Panc1 (cell line): ENCODE results near the gene MTG1. TPM values are rescaled to one million over a fixed set of nuclear protein-coding genes. Genes with fewer than 3 reads are reported as not detected.

Experiments
- ATAC-seq: fragments of 200-7000 bp; cut with Tn5 transposase; 2 replicates; pipeline ENCODE4 v1.9.1; 2020; ENCODE audit warnings: mild to moderate bottlenecking, moderate library complexity
- BruUV-seq: library from RNA; stranded (reverse); fragments of 400-500 nt; replicated peaks from 2 replicates; lab custom pipeline; 2021; lab: Mats Ljungman, UMichigan
- CTCF ChIA-PET: fragments of 300-600 bp; sonication (Branson Sonifier 250); formaldehyde crosslinking; loops from one replicate; lab custom pipeline; 2022; ENCODE audit warnings: antibody characterized with exemption; lab: Charles Lee
- POLR2A ChIA-PET: fragments of 300-600 bp; sonication (Branson Sonifier 250); formaldehyde crosslinking; loops from one replicate; lab custom pipeline; 2022; ENCODE audit warnings: antibody characterized with exemption; lab: Charles Lee
- DNase-seq: peaks from one replicate; pipeline ENCODE4 v3.0.0-alpha.2; 2010; ENCODE audit warnings: low read depth, low spot score
- H3K27ac ChIP-seq: 2 replicates; pipeline ENCODE4 v1.5.1; 2011; ENCODE audit warnings: mild to moderate bottlenecking, low read length, inconsistent platforms
- H3K27me3 ChIP-seq: fragments of 200-500 bp; sonication (Bioruptor generic); 2 replicates; pipeline ENCODE4 v1.6.0; 2014; ENCODE audit warnings: low read length, inconsistent platforms; ENCODE audit not compliant: control insufficient read depth, insufficient read depth
- H3K36me3 ChIP-seq: fragments of 200-500 bp; sonication (Bioruptor generic); 2 replicates; pipeline ENCODE4 v1.5.1; 2014; ENCODE audit warnings: inconsistent platforms, mild to moderate bottlenecking, low read length, moderate library complexity; ENCODE audit not compliant: control insufficient read depth, insufficient read depth
- H3K4me1 ChIP-seq: 2 replicates; pipeline ENCODE4 v1.5.1; 2011; ENCODE audit warnings: inconsistent platforms, mild to moderate bottlenecking, low read length, moderate library complexity; ENCODE audit not compliant: control insufficient read depth, insufficient read depth
- H3K4me3 ChIP-seq, 2 experiments: 2 replicates each; pipeline ENCODE4 v1.5.1; 2011 to 2012; ENCODE audit warnings: low read depth in 2 of 2, low read length in 2 of 2, mild to moderate bottlenecking in 2 of 2, inconsistent platforms in 1 of 2, moderate library complexity in 1 of 2
- H3K9me3 ChIP-seq: fragments of 200-500 bp; sonication (Bioruptor generic); 2 replicates; pipeline ENCODE4 v1.5.1; 2014; ENCODE audit warnings: low read depth, mild to moderate bottlenecking, inconsistent platforms, low read length, moderate library complexity; ENCODE audit not compliant: control insufficient read depth, insufficient read depth
- POLR2AphosphoS5 ChIP-seq: IDR thresholded peaks from 2 replicates; pipeline ENCODE4 v1.6.1; 2012; ENCODE audit warnings: mild to moderate bottlenecking, low read depth, low read length, moderate library complexity
- SIN3A ChIP-seq: IDR thresholded peaks from 2 replicates; pipeline ENCODE4 v1.6.1; 2012; ENCODE audit warnings: low read depth, mild to moderate bottlenecking, low read length, moderate library complexity, borderline replicate concordance; ENCODE audit not compliant: insufficient read depth
- TCF7L2 ChIP-seq: IDR thresholded peaks from 2 replicates; pipeline ENCODE4 v1.6.1; 2011; ENCODE audit warnings: mild to moderate bottlenecking, low read depth, low read length, inconsistent platforms
- in situ Hi-C: cut with HindIII; loops from 2 replicates; pipeline ENCODE4 v1.10.0; 2016; ENCODE audit warnings: low sequenced_read_pairs, low pct_unique_long_range_greater_than_20kb
- intact Hi-C: fragments of 100-400 bp; cut with micrococcal nuclease; formaldehyde crosslinking; loops from one replicate; pipeline ENCODE4 v1.10.0; 2022; ENCODE audit not compliant: unreplicated experiment
- total RNA-seq: library from RNA; stranded (reverse); gene quantifications from one replicate; pipeline ENCODE4 v1.2.1, GENCODE V29; 2021; ENCODE audit not compliant: unreplicated experiment
- TF ChIP-seq, protein P1 (sequence below), 2 experiments: IDR thresholded peaks; 2 replicates each; pipeline ENCODE4 v1.6.1; 2011 to 2012; ENCODE audit warnings: low read depth in 2 of 2, control low read depth in 1 of 2, low read length in 1 of 2, mild to moderate bottlenecking in 1 of 2, moderate library complexity in 1 of 2; ENCODE audit not compliant: insufficient read depth in 1 of 2
- TF ChIP-seq, protein P2 (sequence below): fragments of 450-650 bp; IDR thresholded peaks from 2 replicates; pipeline ENCODE4 v1.5.1; 2017; ENCODE audit warnings: mild to moderate bottlenecking

MTG1 gene
- total RNA-seq, 1 experiment from 2014 or later: 96.4 TPM

DNA sequence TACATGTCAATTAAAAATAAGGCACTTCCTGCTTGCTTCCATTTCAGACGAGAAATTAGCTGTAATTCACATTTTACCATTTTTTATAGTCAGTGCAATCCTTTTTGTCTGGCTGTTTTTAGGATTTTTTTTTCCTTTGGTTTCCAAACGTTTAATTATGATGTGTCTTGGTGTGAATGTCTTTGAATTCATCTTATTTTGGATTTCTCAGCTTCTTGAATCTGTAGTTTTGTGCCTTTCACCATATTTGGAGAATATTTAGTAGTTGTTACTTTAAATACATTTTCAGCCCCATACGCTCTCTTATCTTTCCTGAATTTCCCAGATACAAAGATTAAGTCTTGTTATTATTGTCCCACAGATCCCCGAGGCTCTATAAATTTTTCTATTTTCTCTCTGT, 57.4 kb downstream of the MTG1 start:
- CTCF ChIA-PET: interaction anchor here (1.2 kb wide), 1 partner anchor 12 kb away, joined by 3 read pairs; no protein-coding TSS in a partner anchor
- POLR2A ChIA-PET: no interaction called here
- intact Hi-C loops: no loop called here
- Histone ChIP-seq H3K9me3 (peaks cover 19% of the 10 kb centered on the region; the same call in 1 of the 2 replicates), H3K27me3 (no peaks in the 10 kb centered on the region; the same call in 1 of the 2 replicates), H3K36me3 (no peaks in the 10 kb centered on the region), H3K27ac (no peak overlapping the region), H3K4me1 (no peaks in the 10 kb centered on the region), H3K4me3 (no peak overlapping the region)
- in situ Hi-C loops: no loop called here
- no peak for DNase-seq
- BruUV-seq: no TSS peak
- TF ChIP-seq SIN3A: no peak
- TF ChIP-seq, protein P1, sequence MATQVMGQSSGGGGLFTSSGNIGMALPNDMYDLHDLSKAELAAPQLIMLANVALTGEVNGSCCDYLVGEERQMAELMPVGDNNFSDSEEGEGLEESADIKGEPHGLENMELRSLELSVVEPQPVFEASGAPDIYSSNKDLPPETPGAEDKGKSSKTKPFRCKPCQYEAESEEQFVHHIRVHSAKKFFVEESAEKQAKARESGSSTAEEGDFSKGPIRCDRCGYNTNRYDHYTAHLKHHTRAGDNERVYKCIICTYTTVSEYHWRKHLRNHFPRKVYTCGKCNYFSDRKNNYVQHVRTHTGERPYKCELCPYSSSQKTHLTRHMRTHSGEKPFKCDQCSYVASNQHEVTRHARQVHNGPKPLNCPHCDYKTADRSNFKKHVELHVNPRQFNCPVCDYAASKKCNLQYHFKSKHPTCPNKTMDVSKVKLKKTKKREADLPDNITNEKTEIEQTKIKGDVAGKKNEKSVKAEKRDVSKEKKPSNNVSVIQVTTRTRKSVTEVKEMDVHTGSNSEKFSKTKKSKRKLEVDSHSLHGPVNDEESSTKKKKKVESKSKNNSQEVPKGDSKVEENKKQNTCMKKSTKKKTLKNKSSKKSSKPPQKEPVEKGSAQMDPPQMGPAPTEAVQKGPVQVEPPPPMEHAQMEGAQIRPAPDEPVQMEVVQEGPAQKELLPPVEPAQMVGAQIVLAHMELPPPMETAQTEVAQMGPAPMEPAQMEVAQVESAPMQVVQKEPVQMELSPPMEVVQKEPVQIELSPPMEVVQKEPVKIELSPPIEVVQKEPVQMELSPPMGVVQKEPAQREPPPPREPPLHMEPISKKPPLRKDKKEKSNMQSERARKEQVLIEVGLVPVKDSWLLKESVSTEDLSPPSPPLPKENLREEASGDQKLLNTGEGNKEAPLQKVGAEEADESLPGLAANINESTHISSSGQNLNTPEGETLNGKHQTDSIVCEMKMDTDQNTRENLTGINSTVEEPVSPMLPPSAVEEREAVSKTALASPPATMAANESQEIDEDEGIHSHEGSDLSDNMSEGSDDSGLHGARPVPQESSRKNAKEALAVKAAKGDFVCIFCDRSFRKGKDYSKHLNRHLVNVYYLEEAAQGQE (IDR thresholded peaks at IDR 0.05; ENCODE audit: insufficient read depth in 1 of 2, low read depth in 2 of 2, low read length in 1 of 2): no peak
- no peak for TF ChIP-seq TCF7L2
- no peak for TF ChIP-seq POLR2AphosphoS5
- TF ChIP-seq, protein P2, sequence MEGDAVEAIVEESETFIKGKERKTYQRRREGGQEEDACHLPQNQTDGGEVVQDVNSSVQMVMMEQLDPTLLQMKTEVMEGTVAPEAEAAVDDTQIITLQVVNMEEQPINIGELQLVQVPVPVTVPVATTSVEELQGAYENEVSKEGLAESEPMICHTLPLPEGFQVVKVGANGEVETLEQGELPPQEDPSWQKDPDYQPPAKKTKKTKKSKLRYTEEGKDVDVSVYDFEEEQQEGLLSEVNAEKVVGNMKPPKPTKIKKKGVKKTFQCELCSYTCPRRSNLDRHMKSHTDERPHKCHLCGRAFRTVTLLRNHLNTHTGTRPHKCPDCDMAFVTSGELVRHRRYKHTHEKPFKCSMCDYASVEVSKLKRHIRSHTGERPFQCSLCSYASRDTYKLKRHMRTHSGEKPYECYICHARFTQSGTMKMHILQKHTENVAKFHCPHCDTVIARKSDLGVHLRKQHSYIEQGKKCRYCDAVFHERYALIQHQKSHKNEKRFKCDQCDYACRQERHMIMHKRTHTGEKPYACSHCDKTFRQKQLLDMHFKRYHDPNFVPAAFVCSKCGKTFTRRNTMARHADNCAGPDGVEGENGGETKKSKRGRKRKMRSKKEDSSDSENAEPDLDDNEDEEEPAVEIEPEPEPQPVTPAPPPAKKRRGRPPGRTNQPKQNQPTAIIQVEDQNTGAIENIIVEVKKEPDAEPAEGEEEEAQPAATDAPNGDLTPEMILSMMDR: no peak
- ATAC-seq: no peak

DNA sequence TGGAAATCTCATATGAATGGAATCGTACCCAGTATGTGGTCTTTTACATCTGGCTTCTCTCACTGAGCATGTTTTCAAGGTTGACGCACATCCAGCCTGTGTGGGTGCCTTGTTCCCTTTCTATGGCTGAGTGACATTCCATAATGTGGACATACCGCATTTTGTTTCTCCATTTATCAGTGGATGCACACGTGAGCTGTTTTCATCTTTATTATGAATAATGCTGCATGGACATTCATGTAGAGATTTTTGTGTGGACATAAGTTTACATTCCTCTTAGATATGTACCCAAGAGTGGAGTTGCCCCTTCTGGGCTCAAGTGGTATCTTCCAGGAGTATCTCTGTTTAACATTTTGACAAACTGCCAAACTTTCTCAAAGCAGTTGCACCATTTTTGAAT, 58.5 kb downstream of the MTG1 start:
- no peak overlapping the region for H3K27ac ChIP-seq
- no peaks in the 10 kb centered on the region for H3K4me1 ChIP-seq
- ATAC-seq: no peak
- no peaks in the 10 kb centered on the region for H3K36me3 ChIP-seq
- BruUV-seq: no TSS peak
- H3K9me3 ChIP-seq: peaks cover 16% of the 10 kb centered on the region; the same call in 1 of the 2 replicates
- no peak overlapping the region for H3K4me3 ChIP-seq
- POLR2A ChIA-PET: no interaction called here
- intact Hi-C loops (no loop called here), in situ Hi-C loops (no loop called here)
- TF ChIP-seq TCF7L2: no peak
- TF ChIP-seq, protein P1 (IDR thresholded peaks at IDR 0.05; ENCODE audit: insufficient read depth in 1 of 2, low read depth in 2 of 2, low read length in 1 of 2): no peak
- TF ChIP-seq SIN3A: no peak
- TF ChIP-seq, protein P2: no peak
- TF ChIP-seq POLR2AphosphoS5: no peak
- no peaks in the 10 kb centered on the region; the same call in 1 of the 2 replicates for H3K27me3 ChIP-seq
- CTCF ChIA-PET: no interaction called here
- DNase-seq: no peak
